GM18517 (cell line): ENCODE data around the gene BTD.
"Not testable (repeated sequence)": the region's sequence is repeated elsewhere in the genome, so short reads cannot be mapped to it uniquely, and the experiment has no call there.

Experiments used
- ATAC-seq: cut with Tn5 transposase; IDR thresholded peaks from one replicate; pipeline ENCODE4 v1.9.1; 2021; ENCODE audit warnings: mild to moderate bottlenecking, moderate library complexity; ENCODE audit not compliant: unreplicated experiment

Gene BTD

DNA sequence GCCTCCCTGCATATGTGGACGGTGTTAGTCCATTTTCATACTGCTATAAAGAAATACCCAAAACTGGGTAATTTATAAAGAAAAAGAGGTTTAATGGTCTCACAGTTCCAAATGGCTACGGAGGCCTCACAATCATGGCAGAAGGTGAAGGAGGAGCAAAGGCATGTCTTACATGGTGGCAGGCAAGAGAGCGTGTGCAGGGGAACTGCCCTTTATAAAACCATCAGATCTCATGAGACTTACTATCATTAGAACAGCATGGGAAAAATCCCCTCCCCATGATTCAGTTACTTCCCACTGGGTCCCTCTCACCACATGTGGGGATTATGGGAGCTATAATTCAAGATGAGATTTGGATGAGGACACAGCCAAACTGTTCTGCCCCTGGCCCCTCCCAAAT, 1.3 kb downstream of the BTD start:
- not testable (repeated sequence) for ATAC-seq

DNA sequence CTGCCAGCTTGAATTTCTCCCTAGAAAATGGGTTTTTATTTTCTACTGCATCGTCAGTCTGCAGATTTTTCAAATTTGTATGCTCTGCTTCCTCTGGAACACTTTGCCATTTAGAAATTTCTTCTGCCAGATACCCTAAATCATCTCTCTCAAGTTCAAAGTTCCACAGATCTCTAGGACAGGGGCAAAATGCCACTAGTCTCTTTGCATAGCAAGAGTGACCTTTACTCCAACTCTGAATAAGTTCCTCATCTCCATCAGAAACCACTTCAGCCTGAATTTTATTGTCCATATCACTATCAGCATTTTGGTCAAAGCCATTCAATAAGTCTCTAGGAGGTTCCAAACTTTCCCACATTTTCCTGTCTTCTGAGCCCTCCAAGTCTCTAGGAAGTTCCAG, 3.0 kb downstream of the BTD start:
- ATAC-seq: not testable (repeated sequence)

DNA sequence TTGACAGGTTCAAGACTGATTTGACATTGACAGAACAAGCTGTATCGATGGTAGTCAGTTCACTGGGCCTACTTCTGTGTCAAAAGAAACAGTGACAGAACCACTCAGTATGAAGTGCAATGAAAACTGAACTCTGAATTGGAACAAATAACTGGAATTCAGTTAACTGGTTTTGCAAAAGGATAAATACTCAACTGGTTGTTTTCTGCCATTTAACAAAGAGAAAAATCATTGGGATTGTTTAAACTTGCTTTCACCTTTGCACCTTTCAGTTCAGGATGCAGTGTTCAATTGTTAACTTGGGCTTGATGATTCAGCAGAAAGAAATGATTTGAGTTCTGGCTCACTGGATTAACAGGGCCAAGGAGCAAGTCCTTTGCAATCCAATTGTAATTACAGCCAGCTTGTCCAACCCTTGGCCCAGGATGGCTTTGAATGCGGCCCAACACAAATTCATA, 4.9 kb downstream of the BTD start:
- no peak for ATAC-seq

- no peak for ATAC-seq
These were observed 8.7 kb downstream of the BTD start for GRCh38 chr3:15610082-15610759.

- no peak for ATAC-seq
These were observed 9.5 kb downstream of the BTD start for GRCh38 chr3:15611018-15611417.

DNA sequence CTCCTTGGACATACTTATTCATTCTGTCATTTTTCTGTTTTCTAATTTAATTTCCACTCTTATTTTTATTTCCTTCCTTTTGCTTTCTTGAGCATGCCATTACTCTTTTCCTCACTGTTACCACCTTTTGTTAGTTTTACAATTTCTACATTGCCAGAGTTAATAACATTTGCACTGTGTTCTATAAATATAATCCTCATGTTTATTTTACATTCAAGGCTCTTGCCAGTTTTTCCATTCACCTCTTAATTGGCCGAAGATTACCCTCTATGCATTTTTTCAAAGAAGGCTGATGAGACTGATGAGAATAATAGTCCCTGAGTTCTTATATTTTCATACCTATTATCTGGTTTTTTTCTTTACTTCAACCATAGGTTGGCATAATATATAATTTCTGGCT, 10.5 kb downstream of the BTD start:
- no peak for ATAC-seq

- ATAC-seq: no peak
These were observed 13.4 kb downstream of the BTD start for GRCh38 chr3:15614958-15615357.

GRCh38 chr3:15616053-15616452, 14.5 kb downstream of the BTD start:
- ATAC-seq: no peak

GRCh38 chr3:15619659-15620464, 18.3 kb downstream of the BTD start:
- not testable (repeated sequence) for ATAC-seq

GRCh38 chr3:15623535-15624440, 22.2 kb downstream of the BTD start:
- ATAC-seq: no peak

DNA sequence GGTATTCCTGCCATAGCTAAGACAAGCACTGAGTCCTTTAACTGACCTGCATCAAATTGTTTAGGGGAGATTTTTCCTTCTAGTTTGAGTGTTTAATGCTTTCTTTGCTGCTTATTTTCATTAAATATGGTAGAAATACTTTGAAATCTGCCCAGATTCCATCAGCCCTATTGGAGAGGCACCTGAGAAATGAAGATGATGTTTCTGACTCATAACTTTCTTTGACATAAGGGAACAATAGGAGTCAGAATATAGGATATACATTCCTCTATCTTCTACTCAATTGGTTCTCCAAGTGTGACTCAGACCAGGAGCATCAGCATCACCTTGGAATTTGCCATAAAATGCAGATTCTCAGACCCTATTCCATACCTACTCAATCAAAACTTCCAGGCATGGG, 27.4 kb downstream of the BTD start:
- no peak for ATAC-seq

DNA sequence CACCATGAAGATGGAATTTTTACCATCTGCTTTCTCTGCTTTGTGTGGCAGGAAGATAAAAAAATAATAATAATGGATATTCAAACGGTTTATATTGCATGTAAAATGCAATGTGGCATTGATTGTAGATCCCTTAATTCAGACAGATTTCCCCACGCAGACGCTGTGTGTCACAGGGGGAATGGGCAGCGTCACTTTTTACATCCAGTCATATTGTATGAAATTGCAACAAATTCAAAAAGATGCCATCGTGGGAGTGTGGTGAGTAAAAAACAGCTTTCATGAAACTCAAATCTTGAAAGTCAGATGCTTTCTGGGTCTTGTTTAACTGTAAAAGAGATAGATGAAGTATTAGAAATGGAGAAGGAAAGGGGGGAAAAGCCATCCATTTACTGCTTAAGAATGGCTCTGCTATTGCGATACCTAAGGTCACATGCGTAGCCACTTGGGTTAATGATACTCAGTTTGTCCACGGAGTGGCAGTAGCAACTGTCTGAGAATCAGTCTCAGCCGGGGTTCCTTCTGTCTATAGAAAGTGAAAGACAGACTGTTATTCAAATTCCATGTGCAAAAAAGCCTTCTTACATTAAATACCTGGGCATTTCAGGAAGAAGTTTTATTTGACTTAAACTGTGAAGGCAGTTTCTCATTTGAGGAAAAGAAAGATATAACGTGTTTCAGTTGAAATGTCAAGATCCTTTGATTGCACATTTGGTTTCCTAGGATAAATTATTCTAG, 28.5 kb downstream of the BTD start:
- peak; percentile 98 for ATAC-seq

GRCh38 chr3:15630646-15631350, 29.3 kb downstream of the BTD start:
- peak; percentile 44 for ATAC-seq

DNA sequence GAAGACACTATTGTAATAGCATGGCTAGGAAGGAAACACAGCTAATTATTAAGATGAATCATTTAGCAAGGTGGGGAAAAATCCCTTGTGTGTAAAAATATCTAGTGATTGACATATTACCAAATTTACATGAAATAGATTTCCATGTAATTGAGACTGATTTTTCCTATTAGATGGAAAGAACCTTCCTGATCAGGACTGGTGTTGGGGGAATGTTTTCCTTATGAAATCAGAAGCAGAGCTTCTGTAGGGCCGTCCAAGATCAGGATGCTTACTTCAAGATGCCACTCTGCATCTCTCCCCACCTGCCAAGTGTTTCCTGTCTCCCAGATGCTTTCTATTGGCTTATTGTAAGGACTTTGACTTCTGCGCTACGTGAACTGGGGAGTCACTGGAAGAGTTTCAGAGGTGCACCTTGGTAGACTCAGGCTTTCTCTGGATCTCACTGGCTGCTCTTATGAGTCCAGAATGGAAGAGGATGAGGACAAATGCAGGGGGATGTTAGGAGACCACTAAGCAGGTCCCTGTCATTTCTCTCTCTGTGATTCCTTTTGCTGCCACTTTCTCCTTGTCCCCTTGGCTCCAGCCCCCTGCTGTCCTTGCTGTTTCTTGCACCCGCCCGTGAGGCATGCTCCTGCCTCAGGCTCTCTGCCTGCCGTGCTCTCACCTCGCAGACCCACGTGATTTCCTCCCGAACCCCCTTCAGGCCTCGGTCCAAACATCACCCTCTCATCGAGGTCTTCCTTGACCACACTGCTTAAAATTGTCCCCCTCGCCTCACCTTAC, 30.1 kb downstream of the BTD start:
- ATAC-seq: no peak

DNA sequence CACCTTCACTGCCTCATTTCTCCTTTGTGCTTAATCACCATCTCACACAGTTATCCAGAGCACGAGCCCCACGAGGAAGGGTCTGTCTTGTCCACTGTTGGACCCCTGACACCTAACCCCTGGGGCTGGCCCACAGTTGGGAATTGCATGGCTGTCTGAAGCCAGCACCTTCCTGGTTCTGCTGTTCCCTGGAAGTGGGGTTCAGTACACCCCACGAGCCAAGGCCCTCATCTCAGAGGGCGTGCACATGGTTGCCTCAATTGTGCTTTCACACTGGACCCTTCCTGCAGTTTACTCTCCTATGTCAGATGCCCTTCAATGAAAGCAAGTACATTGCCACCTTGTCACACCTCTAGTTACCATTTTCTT, 30.7 kb downstream of the BTD start:
- ATAC-seq: no peak

DNA sequence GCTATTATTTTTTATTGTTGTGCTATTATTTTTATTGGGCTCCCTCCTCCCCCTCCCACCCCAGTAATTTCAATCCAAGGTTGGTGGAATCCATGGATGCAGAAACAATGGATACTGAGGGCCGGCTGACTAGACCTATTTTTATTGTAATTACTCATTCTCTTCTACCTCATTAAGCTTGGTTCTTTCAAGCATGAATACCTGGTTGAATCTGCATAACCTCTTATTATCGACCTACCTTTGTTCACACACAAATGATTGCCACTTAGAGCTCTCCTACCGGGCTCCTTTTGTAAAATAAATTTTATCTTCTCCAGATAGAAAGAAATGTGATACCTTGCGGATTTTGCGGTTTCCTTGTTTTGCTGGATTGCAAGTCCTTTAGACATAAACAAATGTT, 31.6 kb downstream of the BTD start:
- no peak for ATAC-seq

GRCh38 chr3:15633766-15634598, 32.4 kb downstream of the BTD start:
- ATAC-seq: no peak

- no peak for ATAC-seq
These were observed 33.1 kb downstream of the BTD start for GRCh38 chr3:15634671-15635070.
